Measurements from ENCODE around the gene ABCC1. TPM values are rescaled to one million over a fixed set of nuclear protein-coding genes. Genes with fewer than 3 reads are reported as not detected.
A peak's percentile ranks its signal among the peaks of the same experiment; 100 is the strongest.

Gene ABCC1
- total RNA-seq, 1 experiment from 2014 or later, result 56.4 TPM

DNA sequence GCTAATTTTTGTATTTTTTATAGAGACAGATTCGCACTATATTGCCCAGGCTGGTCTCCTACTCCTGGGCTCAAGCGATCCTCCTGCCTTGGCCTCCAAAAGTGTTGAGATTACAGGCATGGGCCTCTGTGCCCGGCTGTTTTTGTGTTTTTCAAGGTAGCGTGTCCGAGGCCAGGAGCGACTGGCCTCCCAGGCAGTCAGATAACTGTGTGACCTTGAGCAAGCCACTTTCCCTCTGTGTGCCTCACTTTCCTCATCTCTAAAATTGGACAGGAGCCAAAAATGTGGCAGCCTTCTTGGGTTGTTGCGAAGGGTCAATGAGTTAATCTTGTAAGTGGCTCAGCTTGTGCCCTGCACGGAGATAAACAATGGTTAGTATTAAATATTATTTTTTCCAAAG, 2.4 kb downstream of the ABCC1 start:
- H3K36me3 Mint-ChIP-seq (ENCODE audit: insufficient read depth in 1 of 3, low read depth in 3 of 3), result peaks cover 2 to 19% (median 6%) of the 10 kb centered on the region in 3 experiments; a peak in 6 of 7 replicates
- H2BK12ac ChIP-seq (ENCODE audit: insufficient read length, low read depth, low read length), result no peak overlapping the region
- WGBS (ENCODE audit: extremely low coverage, insufficient read length, low lambda C conversion rate), result no CpG with 5 or more reads among the region's 8 CpGs
- H2BK120ac ChIP-seq (ENCODE audit: low read depth, low read length, poor library complexity, severe bottlenecking), result no peak overlapping the region
- H3T11ph ChIP-seq (ENCODE audit: low read length), result no peak overlapping the region
- DNase-seq, result no peak
- H3K27me3 ChIP-seq (ENCODE audit: insufficient read depth, low read length), result no peaks in the 10 kb centered on the region
- no peak overlapping the region for H3K56ac ChIP-seq (ENCODE audit: insufficient read length, low read depth, low read length)
- H2BK20ac ChIP-seq (ENCODE audit: low read depth, low read length, poor library complexity, severe bottlenecking), result no peak overlapping the region
- no peaks in the 10 kb centered on the region for H4K20me1 ChIP-seq (ENCODE audit: control insufficient read depth, insufficient read depth, insufficient read length)
- H3K4me1 ChIP-seq (ENCODE audit: insufficient read depth, low read length), result no peaks in the 10 kb centered on the region; the same call in 1 of the 2 replicates
- no peak overlapping the region for H3K27ac ChIP-seq (ENCODE audit: insufficient read length, low read depth, low read length)
- H3K4ac ChIP-seq (ENCODE audit: low read depth, low read length), result no peak overlapping the region
- H2BK5ac ChIP-seq (ENCODE audit: insufficient read length, low read length), result no peak overlapping the region
- 0 out of 2 replicates have a peak, but pooled peaks cover 2% of the 10 kb centered on the region for H3K27me3 Mint-ChIP-seq (ENCODE audit: low read depth)
- no peak overlapping the region for H2BK15ac ChIP-seq (ENCODE audit: low read depth, low read length)
- no peaks in the 10 kb centered on the region for H3K9me3 Mint-ChIP-seq
- H3K79me1 ChIP-seq (ENCODE audit: insufficient read depth, low read depth, low read length, poor library complexity, severe bottlenecking), result peaks cover 15% of the 10 kb centered on the region
- no peak overlapping the region; the same call in 1 of the 2 replicates for H3K14ac ChIP-seq (ENCODE audit: insufficient read depth, low read length)
- H2AK5ac ChIP-seq (ENCODE audit: insufficient read length, low read length), result no peak overlapping the region
- peak overlapping the region in 2 of 3 experiments; percentile 68 to 84; a peak in 3 of 7 replicates for H3K27ac Mint-ChIP-seq
- H2AFZ ChIP-seq (ENCODE audit: low read length), result no peak overlapping the region
- no peak overlapping the region for H3K18ac ChIP-seq (ENCODE audit: insufficient read length, low read depth, low read length)
- peaks cover 28 to 33% of the 10 kb centered on the region in 2 experiments for H3K4me1 Mint-ChIP-seq
- H3K4me2 ChIP-seq (ENCODE audit: insufficient read depth, insufficient read length, low read length), result peak overlapping the region; percentile 28
- H3K9ac ChIP-seq (ENCODE audit: extremely low read depth, insufficient read length, low read length), result no peak overlapping the region
- no peak overlapping the region for H4K91ac ChIP-seq (ENCODE audit: insufficient read length, low read depth, low read length)
- H4K8ac ChIP-seq (replicated peaks; ENCODE audit: insufficient read length, low read depth, low read length), result no peak overlapping the region
- no peak overlapping the region for H3K23ac ChIP-seq (ENCODE audit: insufficient read length, low read depth, low read length)
- H3K9me3 ChIP-seq (ENCODE audit: control insufficient read depth, low read depth, low read length), result no peaks in the 10 kb centered on the region
- TF ChIP-seq, protein P1, sequence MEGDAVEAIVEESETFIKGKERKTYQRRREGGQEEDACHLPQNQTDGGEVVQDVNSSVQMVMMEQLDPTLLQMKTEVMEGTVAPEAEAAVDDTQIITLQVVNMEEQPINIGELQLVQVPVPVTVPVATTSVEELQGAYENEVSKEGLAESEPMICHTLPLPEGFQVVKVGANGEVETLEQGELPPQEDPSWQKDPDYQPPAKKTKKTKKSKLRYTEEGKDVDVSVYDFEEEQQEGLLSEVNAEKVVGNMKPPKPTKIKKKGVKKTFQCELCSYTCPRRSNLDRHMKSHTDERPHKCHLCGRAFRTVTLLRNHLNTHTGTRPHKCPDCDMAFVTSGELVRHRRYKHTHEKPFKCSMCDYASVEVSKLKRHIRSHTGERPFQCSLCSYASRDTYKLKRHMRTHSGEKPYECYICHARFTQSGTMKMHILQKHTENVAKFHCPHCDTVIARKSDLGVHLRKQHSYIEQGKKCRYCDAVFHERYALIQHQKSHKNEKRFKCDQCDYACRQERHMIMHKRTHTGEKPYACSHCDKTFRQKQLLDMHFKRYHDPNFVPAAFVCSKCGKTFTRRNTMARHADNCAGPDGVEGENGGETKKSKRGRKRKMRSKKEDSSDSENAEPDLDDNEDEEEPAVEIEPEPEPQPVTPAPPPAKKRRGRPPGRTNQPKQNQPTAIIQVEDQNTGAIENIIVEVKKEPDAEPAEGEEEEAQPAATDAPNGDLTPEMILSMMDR (conservative IDR thresholded peaks at IDR 0.05), result no peak
- no peak overlapping the region for H4K5ac ChIP-seq (ENCODE audit: insufficient read length, low read depth, low read length)
- H3K79me2 ChIP-seq (ENCODE audit: insufficient read depth, low read length), result peaks cover 44% of the 10 kb centered on the region; the same call in 1 of the 2 replicates
- peak overlapping the region in 1 of 2 experiments; percentile 74; a peak in 2 of 5 replicates for H3K4me3 Mint-ChIP-seq
- H3K23me2 ChIP-seq (ENCODE audit: insufficient read length, low read depth, low read length, poor library complexity, severe bottlenecking), result peaks cover 14% of the 10 kb centered on the region
